Endothelial cell of umbilical vein (primary cell): Measurements from ENCODE around the gene DERL3. TPM values are rescaled to one million over a fixed set of nuclear protein-coding genes. Genes with fewer than 3 reads are reported as not detected.

Experiments
- BruUV-seq: library from RNA; stranded (reverse); fragments of 400-500 nt; replicated peaks from 2 replicates; lab custom pipeline; 2021; lab: Mats Ljungman, UMichigan
- CTCF ChIA-PET: fragments of 300-600, 350-600 bp; sonication (Branson Sonifier 250); formaldehyde crosslinking; loops from one replicate; lab custom pipeline; 2021; ENCODE audit warnings: antibody characterized with exemption, inconsistent platforms; lab: Charles Lee
- POLR2A ChIA-PET: fragments of 300-600, 350-600 bp; sonication (Branson Sonifier 250); formaldehyde crosslinking; loops from one replicate; lab custom pipeline; 2021; ENCODE audit warnings: antibody characterized with exemption, inconsistent platforms; lab: Charles Lee
- DNase-seq: peaks from one replicate; pipeline ENCODE4 v3.0.0-alpha.2; 2011; ENCODE audit warnings: low read depth, low spot score
- FAIRE-seq: peaks from 2 replicates; lab custom pipeline; 2011; peaks lifted over from hg19 to GRCh38; lab: Jason Lieb, UNC
- H2AFZ ChIP-seq: 2 replicates; pipeline ENCODE4 v1.6.0; 2012; ENCODE audit warnings: low read depth, low read length, control low read depth, inconsistent platforms
- H3K27ac ChIP-seq: 2 replicates; pipeline ENCODE4 v1.5.1; 2011; ENCODE audit warnings: low read depth, mild to moderate bottlenecking, control low read depth, low read length, moderate library complexity; ENCODE audit not compliant: insufficient read depth
- H3K27me3 ChIP-seq, 2 experiments: 2 replicates each; pipeline versions ENCODE4 v1.6.0 to v1.6.1; 2011; ENCODE audit warnings: low read length in 2 of 2, mixed read lengths in 1 of 2; ENCODE audit not compliant: control insufficient read depth in 2 of 2, insufficient read depth in 2 of 2
- H3K36me3 ChIP-seq, 2 experiments: 2 replicates in 1 of 2; 3 replicates in 1 of 2; pipeline ENCODE4 v1.5.1; 2011; ENCODE audit warnings: low read length in 2 of 2, mild to moderate bottlenecking in 1 of 2, moderate library complexity in 1 of 2; ENCODE audit not compliant: control insufficient read depth in 2 of 2, insufficient read depth in 2 of 2; ENCODE audit errors: extremely low read depth in 1 of 2
- H3K4me1 ChIP-seq: 3 replicates; pipeline ENCODE4 v1.5.1; 2011; ENCODE audit warnings: mild to moderate bottlenecking, low read length; ENCODE audit not compliant: control insufficient read depth, insufficient read depth; ENCODE audit errors: extremely low read depth
- H3K4me2 ChIP-seq: 2 replicates; pipeline ENCODE4 v1.6.1; 2011; ENCODE audit warnings: low read length, control low read depth, mixed read lengths; ENCODE audit not compliant: insufficient read depth
- H3K4me3 ChIP-seq, 3 experiments: fragments of 200-600 bp in 1 of 3; sonication (generic), shearing (Covaris generic) in 1 of 3; replicated peaks in 1 of 3; 2 replicates each; pipeline ENCODE4 v1.5.1; 2011 to 2016; ENCODE audit warnings: control low read depth in 3 of 3, low read length in 3 of 3, mild to moderate bottlenecking in 2 of 3, inconsistent platforms in 1 of 3, low read depth in 1 of 3, moderate library complexity in 1 of 3; ENCODE audit not compliant: insufficient read depth in 1 of 3
- H3K79me2 ChIP-seq: 2 replicates; pipeline ENCODE4 v1.6.0; 2012; ENCODE audit warnings: low read length, inconsistent platforms; ENCODE audit not compliant: control insufficient read depth, insufficient read depth
- H3K9ac ChIP-seq: replicated peaks from 2 replicates; pipeline ENCODE3; 2011; ENCODE audit warnings: low read length, control low read depth; ENCODE audit not compliant: insufficient read depth; ENCODE audit errors: extremely low read depth
- H3K9me1 ChIP-seq: replicated peaks from 3 replicates; pipeline ENCODE4 v1.6.0; 2011; ENCODE audit warnings: mild to moderate bottlenecking, low read length; ENCODE audit not compliant: control insufficient read depth, insufficient read depth; ENCODE audit errors: extremely low read depth
- H3K9me3 ChIP-seq: replicated peaks from 2 replicates; pipeline ENCODE4 v1.5.1; 2012; ENCODE audit warnings: low read length, inconsistent platforms; ENCODE audit not compliant: control insufficient read depth, insufficient read depth
- H4K20me1 ChIP-seq: replicated peaks from 2 replicates; pipeline ENCODE3; 2011; ENCODE audit warnings: mild to moderate bottlenecking, low read length; ENCODE audit not compliant: control insufficient read depth, insufficient read depth; ENCODE audit errors: extremely low read depth
- EZH2 ChIP-seq: IDR thresholded peaks from 2 replicates; pipeline ENCODE4 v1.6.1; 2012; ENCODE audit warnings: borderline replicate concordance, low read depth, mild to moderate bottlenecking, moderate library complexity, low read length, inconsistent platforms; ENCODE audit not compliant: severe bottlenecking
- GATA2 ChIP-seq: IDR thresholded peaks from 2 replicates; pipeline ENCODE4 v1.7.0; 2011; ENCODE audit warnings: low read depth, mild to moderate bottlenecking, moderate library complexity, mixed read lengths, low read length; ENCODE audit not compliant: insufficient read length, insufficient read depth
- dilution Hi-C: fragments of 300-500 bp; cut with MboI; formaldehyde crosslinking; loops from one replicate; pipeline ENCODE4 v1.15.0; 2019; ENCODE audit warnings: low sequenced_read_pairs; ENCODE audit not compliant: extremely low pct_ligation_motif_present
- intact Hi-C: fragments of 100-400 bp; cut with micrococcal nuclease; formaldehyde crosslinking; loops from one replicate; pipeline ENCODE4 v1.10.0; 2022
- polyA plus RNA-seq, 4 experiments: library from polyadenylated mRNA; depleted of rRNA in 3 of 4; stranded (reverse) in 3 of 4; unstranded in 1 of 4; fragments of >200 nt; gene quantifications; 2 replicates each; pipeline versions ENCODE4 v1.2.1 to v1.2.3, GENCODE V29; 2011 to 2012; ENCODE audit warnings: missing spikeins in 1 of 4
- total RNA-seq: library from RNA; stranded (reverse); gene quantifications from 2 replicates; pipeline ENCODE4 v1.2.3, GENCODE V29; 2021
- TF ChIP-seq, protein P1 (sequence below): IDR thresholded peaks from 2 replicates; pipeline ENCODE4 v1.6.1; 2011; ENCODE audit not compliant: insufficient read depth, insufficient read length

The DERL3 gene
- total and polyA plus RNA-seq, 2 donors (not counting 3 experiments of a cell fraction or from before 2014, with no cell fraction given) = 3.4 to 3.8 TPM

DNA sequence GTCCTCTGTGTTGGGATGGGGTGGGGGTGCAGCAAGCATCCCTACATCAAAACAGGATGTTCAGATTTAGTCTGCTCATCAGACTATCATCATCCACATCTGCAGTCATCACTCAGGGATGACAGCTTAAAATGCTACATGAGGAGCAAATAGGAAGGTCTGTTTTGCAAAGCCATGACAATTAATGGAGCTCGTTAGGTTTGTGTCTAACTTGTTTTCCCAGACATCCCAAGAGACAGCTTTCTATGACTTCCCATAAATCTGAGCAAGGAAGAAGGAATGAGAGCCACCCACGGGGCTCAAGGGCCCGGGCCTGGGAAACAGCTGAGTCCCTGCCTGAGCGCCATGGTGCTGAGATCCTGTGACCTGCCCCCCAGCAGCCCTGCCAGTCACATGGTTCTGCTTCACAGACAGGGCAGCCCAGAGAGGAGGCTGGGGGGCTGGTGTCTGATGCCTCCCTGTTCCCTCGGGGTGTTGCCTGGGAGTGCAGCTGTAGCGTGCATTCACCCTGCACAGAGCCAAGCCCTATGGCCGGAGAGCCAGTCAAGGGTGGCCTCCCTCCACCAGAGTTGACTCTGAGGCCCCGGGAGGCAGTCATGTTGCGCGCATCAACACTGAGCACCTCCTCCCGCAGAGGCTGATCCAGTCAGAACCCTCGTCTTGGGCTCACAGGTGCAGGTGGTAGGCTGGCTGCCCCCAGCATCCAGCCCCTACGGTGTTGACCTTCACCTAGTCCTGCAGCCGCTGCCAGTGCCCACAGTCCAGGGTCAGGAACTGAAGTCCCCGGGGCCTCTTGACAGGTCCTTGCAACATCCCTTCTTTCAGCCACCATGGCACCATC is 12.1 kb downstream of the DERL3 start:
- dilution Hi-C loops = no loop called here
- intact Hi-C loops = no loop called here
- no peak overlapping the region for H3K4me2 ChIP-seq
- BruUV-seq = no TSS peak
- CTCF ChIA-PET = interaction anchor here (1.0 to 1.1 kb wide), 3 partner anchors 23 to 56 kb away, joined by 3 to 5 read pairs (median 4); no protein-coding TSS in a partner anchor
- H4K20me1 ChIP-seq = no peaks in the 10 kb centered on the region
- FAIRE-seq (no peak), DNase-seq (no peak)
- TF ChIP-seq EZH2 = no peak
- TF ChIP-seq, protein P1, sequence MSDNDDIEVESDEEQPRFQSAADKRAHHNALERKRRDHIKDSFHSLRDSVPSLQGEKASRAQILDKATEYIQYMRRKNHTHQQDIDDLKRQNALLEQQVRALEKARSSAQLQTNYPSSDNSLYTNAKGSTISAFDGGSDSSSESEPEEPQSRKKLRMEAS = no peak
- H3K9me1 ChIP-seq = no peaks in the 10 kb centered on the region
- no peaks in the 10 kb centered on the region for H3K4me1 ChIP-seq
- H2AFZ ChIP-seq = no peak overlapping the region
- H3K9me3 ChIP-seq = no peaks in the 10 kb centered on the region
- peaks cover 13 to 59% of the 10 kb centered on the region in 2 experiments for H3K36me3 ChIP-seq
- POLR2A ChIA-PET = no interaction called here
- no peak overlapping the region for H3K27ac ChIP-seq
- H3K4me3 ChIP-seq = no peak overlapping the region
- H3K79me2 ChIP-seq = no peaks in the 10 kb centered on the region
- H3K9ac ChIP-seq = no peak overlapping the region
- no peaks in the 10 kb centered on the region for H3K27me3 ChIP-seq

DNA sequence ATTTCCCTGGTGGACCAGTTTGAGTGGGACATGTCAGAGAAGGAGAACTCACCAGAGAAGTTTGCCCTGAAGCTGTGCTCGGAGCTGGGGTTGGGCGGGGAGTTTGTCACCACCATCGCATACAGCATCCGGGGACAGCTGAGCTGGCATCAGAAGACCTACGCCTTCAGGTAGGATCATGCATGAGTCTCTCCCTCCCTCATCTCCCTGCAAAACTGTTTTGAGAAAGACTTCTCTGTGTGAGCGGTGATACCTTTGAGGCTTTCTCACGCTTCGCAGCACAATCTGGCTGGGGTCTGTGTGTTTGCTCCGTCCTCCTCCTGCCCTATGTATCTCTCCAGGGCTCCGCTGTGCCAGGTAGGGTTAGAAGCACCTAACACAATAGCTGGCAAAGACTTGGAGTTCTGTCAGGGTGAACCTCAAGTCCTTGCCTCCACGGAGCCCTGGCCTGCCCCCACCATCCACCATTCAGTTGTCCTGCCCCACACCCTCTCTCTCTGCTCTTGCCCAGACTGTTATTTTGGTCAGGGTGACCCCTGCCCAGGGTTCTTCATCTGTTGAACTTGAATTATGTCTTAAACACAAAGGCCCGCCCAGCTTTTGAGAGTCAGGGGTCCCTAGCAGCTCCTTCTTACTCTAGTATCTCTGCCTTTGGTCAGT is 13.4 kb downstream of the DERL3 start:
- Histone ChIP-seq H3K4me3 (no peak overlapping the region), H3K36me3 (peaks cover 16 to 59% of the 10 kb centered on the region in 2 experiments), H3K27ac (peak overlapping the region; percentile 6), H3K4me1 (no peaks in the 10 kb centered on the region), H3K9ac (no peak overlapping the region), H4K20me1 (no peaks in the 10 kb centered on the region), H3K79me2 (no peaks in the 10 kb centered on the region), H3K27me3 (no peaks in the 10 kb centered on the region), H3K4me2 (no peak overlapping the region), H2AFZ (no peak overlapping the region), H3K9me1 (no peaks in the 10 kb centered on the region), H3K9me3 (no peaks in the 10 kb centered on the region)
- POLR2A ChIA-PET = no interaction called here
- CTCF ChIA-PET = interaction anchor here (1.1 to 1.8 kb wide), 2 partner anchors 24 to 47 kb away, joined by 3 to 8 read pairs; no protein-coding TSS in a partner anchor
- BruUV-seq = no TSS peak
- no peak for TF ChIP-seq GATA2
- intact Hi-C loops = no loop called here
- FAIRE-seq (no peak), DNase-seq (no peak)
- dilution Hi-C loops = no loop called here
